Measurements from ENCODE around the gene TYMS. TPM values are rescaled to one million over a fixed set of nuclear protein-coding genes. Genes with fewer than 3 reads are reported as not detected.
A peak's percentile ranks its signal among the peaks of the same experiment; 100 is the strongest.

The TYMS gene
- total RNA-seq, 2 donors from 2014 or later, result 1.2 to 8.2 TPM

DNA sequence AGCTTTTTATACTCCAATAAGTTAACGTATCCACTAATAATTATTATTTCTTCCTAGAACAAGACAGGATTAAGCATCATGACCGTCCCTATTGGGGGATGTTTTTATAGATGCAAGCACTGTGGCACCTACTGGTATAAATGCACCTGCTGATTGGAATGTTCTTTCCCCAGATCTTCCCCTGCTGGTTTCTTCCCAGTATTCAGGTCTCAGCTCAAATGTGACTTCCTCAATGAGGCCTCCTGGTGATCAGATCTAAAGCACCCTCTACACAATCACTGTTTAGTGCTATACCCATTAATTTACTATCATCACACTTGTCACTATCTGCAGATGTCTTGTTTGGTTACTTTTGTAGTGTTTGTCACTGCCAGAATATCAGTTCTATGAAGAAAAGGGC, 3.9 kb upstream of the TYMS start:
- Histone ChIP-seq H3K36me3 (no peaks in the 10 kb centered on the region), H3K9me3 (no peaks in the 10 kb centered on the region), H3K4me1 (ENCODE audit: control insufficient read depth in 1 of 2, low read depth in 2 of 2) (peaks cover 0 to 6% of the 10 kb centered on the region in 2 donors), H3K4me3 (no peak overlapping the region), H3K27me3 (replicated peaks; ENCODE audit: insufficient read depth) (no peaks in the 10 kb centered on the region), H3K27ac (no peak overlapping the region)
- ATAC-seq (ENCODE audit: insufficient number of reproducible peaks, low FRiP score, low read depth) (no peak), DNase-seq (ENCODE audit: low spot score) (no peak)
- TF ChIP-seq, protein P1, sequence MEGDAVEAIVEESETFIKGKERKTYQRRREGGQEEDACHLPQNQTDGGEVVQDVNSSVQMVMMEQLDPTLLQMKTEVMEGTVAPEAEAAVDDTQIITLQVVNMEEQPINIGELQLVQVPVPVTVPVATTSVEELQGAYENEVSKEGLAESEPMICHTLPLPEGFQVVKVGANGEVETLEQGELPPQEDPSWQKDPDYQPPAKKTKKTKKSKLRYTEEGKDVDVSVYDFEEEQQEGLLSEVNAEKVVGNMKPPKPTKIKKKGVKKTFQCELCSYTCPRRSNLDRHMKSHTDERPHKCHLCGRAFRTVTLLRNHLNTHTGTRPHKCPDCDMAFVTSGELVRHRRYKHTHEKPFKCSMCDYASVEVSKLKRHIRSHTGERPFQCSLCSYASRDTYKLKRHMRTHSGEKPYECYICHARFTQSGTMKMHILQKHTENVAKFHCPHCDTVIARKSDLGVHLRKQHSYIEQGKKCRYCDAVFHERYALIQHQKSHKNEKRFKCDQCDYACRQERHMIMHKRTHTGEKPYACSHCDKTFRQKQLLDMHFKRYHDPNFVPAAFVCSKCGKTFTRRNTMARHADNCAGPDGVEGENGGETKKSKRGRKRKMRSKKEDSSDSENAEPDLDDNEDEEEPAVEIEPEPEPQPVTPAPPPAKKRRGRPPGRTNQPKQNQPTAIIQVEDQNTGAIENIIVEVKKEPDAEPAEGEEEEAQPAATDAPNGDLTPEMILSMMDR (IDR thresholded peaks at IDR 0.05), result no peak

DNA sequence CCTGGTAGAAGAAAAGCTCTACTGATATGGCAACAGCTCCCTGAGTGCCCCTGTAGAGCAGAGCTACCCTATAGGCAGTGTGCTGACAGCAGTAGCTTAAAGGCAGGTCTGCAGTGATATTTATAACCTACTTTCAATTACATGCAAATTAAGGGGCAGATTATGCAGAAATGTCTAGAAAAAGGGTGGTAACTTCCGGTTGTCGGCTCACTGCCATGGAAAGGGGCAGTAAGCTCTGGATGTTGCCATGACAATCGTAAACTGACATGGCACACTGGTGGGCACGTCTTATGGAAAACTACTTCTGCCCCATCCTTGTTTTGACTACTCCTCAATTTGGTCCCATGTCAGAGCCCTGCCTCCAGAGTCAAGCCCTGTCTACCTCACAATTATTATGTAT, 2.9 kb upstream of the TYMS start:
- DNase-seq (ENCODE audit: low spot score) (no peak), ATAC-seq (ENCODE audit: insufficient number of reproducible peaks, low FRiP score, low read depth) (no peak)
- Histone ChIP-seq H3K4me3 (no peak overlapping the region), H3K4me1 (ENCODE audit: control insufficient read depth in 1 of 2, low read depth in 2 of 2) (peaks cover 0 to 10% of the 10 kb centered on the region in 2 donors), H3K27me3 (replicated peaks; ENCODE audit: insufficient read depth) (no peaks in the 10 kb centered on the region), H3K9me3 (no peaks in the 10 kb centered on the region), H3K36me3 (no peaks in the 10 kb centered on the region), H3K27ac (no peak overlapping the region)
- TF ChIP-seq, protein P1 (IDR thresholded peaks at IDR 0.05), result no peak

DNA sequence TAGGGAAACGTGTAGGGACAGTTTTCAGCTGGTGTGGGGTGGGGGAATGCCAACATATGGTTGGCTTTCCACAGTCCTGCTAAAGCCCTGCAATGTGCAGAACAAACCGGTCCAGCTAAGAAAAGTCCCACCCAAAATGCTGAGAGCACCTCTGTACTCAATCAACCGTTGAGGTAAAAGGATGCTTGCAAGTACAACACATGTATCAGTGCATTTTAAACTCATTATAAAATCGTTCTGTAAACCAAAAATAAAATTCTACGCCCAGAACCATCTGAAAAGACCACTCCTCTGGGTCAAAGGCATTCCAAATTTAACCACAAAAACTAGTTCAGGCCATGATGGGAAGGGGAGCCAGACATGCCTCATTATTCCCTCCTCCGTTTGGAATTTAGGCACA, 2.0 kb upstream of the TYMS start:
- TF ChIP-seq, protein P1 (IDR thresholded peaks at IDR 0.05), result no peak
- no peak for ATAC-seq (ENCODE audit: insufficient number of reproducible peaks, low FRiP score, low read depth)
- H3K27me3 ChIP-seq (replicated peaks; ENCODE audit: insufficient read depth), result no peaks in the 10 kb centered on the region

DNA sequence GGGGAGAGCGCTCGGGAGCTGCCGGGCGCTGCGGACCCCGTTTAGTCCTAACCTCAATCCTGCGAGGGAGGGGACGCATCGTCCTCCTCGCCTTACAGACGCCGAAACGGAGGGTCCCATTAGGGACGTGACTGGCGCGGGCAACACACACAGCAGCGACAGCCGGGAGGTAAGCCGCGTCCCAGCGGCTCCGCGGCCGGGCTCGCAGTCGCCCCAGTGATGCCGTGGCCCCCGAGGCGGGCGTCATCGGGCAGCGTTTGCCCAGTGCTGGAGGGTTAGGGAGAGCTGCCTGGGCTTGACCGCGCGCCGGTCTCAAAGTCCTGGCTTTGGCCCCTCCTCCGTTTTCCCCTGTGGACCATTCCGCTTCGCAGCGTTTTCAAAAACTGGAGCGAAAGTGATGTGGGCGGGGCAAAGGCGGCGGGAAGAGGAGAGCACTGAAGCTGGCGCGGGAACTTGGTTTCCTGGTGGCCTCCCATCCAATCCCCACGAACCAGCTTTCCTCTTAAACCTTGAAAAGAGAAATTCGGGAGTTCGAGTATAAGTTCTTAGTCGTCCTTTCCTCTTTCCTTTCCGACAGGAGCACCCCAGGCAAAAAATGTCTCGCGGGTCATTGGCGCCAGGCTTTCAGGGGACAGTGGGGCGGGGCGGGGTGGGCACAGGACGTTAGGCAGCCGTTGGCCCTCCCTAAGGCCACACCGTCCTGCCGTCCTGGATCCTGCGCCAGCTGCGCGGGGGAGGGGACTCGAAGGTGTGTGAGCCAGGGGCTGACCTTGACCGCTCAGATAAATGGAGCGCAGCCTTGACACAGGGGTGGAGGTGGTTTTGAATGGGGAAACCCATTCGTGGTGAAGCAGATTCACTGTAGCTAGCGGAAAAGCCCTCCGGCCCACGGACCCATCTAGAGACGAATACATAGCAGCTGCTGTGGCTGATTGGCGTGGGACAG, 821 bp downstream of the TYMS start:
- DNase-seq (ENCODE audit: low spot score), result peak; percentile 45
- Histone ChIP-seq H3K27ac (peak overlapping the region in 1 of 2 donors; percentile 15), H3K9me3 (no peaks in the 10 kb centered on the region), H3K27me3 (replicated peaks; ENCODE audit: insufficient read depth) (no peaks in the 10 kb centered on the region), H3K4me1 (ENCODE audit: control insufficient read depth in 1 of 2, low read depth in 2 of 2) (peaks cover 0 to 10% of the 10 kb centered on the region in 2 donors), H3K36me3 (no peaks in the 10 kb centered on the region), H3K4me3 (peak overlapping the region; percentile 90)
- TF ChIP-seq, protein P1 (IDR thresholded peaks at IDR 0.05), result no peak
- peak; percentile 51 for ATAC-seq (ENCODE audit: insufficient number of reproducible peaks, low FRiP score, low read depth)

More for the DNA sequence above, 2.0 kb upstream of the TYMS start:
- no peaks in the 10 kb centered on the region for H3K36me3 ChIP-seq
- DNase-seq (ENCODE audit: low spot score), result no peak
- H3K27ac ChIP-seq, result no peak overlapping the region
- no peak overlapping the region for H3K4me3 ChIP-seq
- peaks cover 0 to 10% of the 10 kb centered on the region in 2 donors for H3K4me1 ChIP-seq (ENCODE audit: control insufficient read depth in 1 of 2, low read depth in 2 of 2)
- H3K9me3 ChIP-seq, result no peaks in the 10 kb centered on the region

DNA sequence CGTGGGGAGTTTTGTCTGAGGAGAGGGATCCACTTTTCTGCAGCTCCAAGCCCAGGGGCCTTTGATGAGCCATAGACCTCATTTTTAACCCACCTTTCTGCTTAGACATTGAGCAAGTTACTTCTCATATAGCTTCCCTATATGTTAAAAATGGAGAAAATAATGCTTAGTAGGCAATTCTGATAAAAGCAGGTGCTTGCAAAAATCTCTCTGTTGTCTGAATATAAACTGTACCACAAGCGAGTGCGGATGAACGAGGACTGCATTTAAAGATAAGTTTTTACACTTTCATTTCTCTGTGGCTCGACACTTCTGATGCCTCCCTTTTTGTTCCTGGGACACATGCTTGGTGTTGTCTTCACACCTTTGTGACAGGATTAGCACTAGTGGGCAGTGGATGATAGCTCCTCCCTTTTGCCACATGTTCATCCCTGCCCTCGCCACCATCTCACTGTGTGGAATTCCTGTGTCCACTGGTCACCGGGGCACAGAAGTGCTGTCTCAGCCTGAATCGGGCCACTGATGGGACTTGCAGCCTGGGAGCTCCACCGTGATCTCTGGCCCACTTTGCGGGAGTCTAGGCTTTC, 1.6 kb downstream of the TYMS start:
- no peaks in the 10 kb centered on the region for H3K9me3 ChIP-seq
- DNase-seq (ENCODE audit: low spot score) (no peak), ATAC-seq (ENCODE audit: insufficient number of reproducible peaks, low FRiP score, low read depth) (no peak)
- H3K36me3 ChIP-seq, result no peaks in the 10 kb centered on the region
- H3K27ac ChIP-seq, result no peak overlapping the region
- peak overlapping the region; percentile 90 for H3K4me3 ChIP-seq
- peaks cover 0 to 10% of the 10 kb centered on the region in 2 donors for H3K4me1 ChIP-seq (ENCODE audit: control insufficient read depth in 1 of 2, low read depth in 2 of 2)
- TF ChIP-seq, protein P1 (IDR thresholded peaks at IDR 0.05), result no peak
- no peaks in the 10 kb centered on the region for H3K27me3 ChIP-seq (replicated peaks; ENCODE audit: insufficient read depth)
